ENCODE results near the gene LRMDA. TPM values are rescaled to one million over a fixed set of nuclear protein-coding genes. Genes with fewer than 3 reads are reported as not detected.

LRMDA gene
- total and polyA plus RNA-seq, 2 of the 4 experiments (the other 2 are of a cell fraction), result 0.07 TPM; not detected in 1

DNA sequence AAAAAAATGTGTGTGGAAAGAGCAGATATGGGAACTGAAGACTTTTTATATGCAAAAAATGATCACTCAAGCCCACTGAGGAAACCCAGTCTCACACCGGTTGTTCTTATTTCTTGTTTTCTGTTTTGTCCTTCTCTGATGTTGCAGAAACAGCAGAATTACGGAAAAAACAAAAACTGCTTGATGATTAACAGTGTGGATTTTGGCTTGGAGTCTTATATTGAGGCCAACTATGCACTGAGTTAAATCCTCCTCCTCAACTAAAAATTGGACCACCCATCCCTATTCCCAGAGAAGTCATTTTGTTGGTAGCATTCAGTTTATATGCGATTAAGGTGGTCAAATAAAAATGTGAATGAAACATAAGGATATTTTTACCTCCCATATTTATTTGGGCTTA lies 246.1 kb downstream of the LRMDA start:
- Histone ChIP-seq H4K20me1 (ENCODE audit: insufficient read depth, low read length) (no peaks in the 10 kb centered on the region), H3K14ac (replicated peaks; ENCODE audit: low read depth, low read length) (no peak overlapping the region), H3K56ac (ENCODE audit: extremely low read depth, insufficient read depth, low read length) (no peak overlapping the region), H4K8ac (ENCODE audit: low read depth in 2 of 2, low read length in 2 of 2) (no peak overlapping the region), H2AK5ac (ENCODE audit: low read depth, low read length) (no peak overlapping the region), H2BK120ac (ENCODE audit: low read depth, low read length) (no peak overlapping the region), H4K5ac (ENCODE audit: low read depth, low read length) (no peak overlapping the region), H3K4me1 (ENCODE audit: control insufficient read depth, insufficient read depth, low read length) (no peaks in the 10 kb centered on the region), H3K27me3 (ENCODE audit: control insufficient read depth, insufficient read depth, low read length) (0 out of 2 replicates have a peak, but pooled peaks cover 2% of the 10 kb centered on the region), H3K9me3 (ENCODE audit: control insufficient read depth, insufficient read depth, low read length) (no peaks in the 10 kb centered on the region), H2AFZ (replicated peaks; ENCODE audit: low read length, poor library complexity) (no peak overlapping the region), H2BK5ac (ENCODE audit: low read depth, low read length, poor library complexity, severe bottlenecking) (no peak overlapping the region), H3K18ac (ENCODE audit: low read depth, low read length) (no peak overlapping the region), H3K23ac (ENCODE audit: low read depth, low read length) (no peak overlapping the region), H2BK20ac (ENCODE audit: low read depth, low read length) (no peak overlapping the region), H3K27ac (ENCODE audit: insufficient read depth, low read length) (no peak overlapping the region), H3K4ac (ENCODE audit: low read depth, low read length) (no peak overlapping the region), H2AK9ac (replicated peaks; ENCODE audit: low read depth, low read length, poor library complexity) (no peak overlapping the region), H3K9me1 (ENCODE audit: insufficient read depth, low read length) (no peaks in the 10 kb centered on the region), H3K9ac (ENCODE audit: low read depth, low read length) (no peak overlapping the region), H3K79me1 (ENCODE audit: low read depth in 1 of 2, low read length in 2 of 2) (no peaks in the 10 kb centered on the region), H2BK15ac (ENCODE audit: low read depth, low read length) (no peak overlapping the region), H4K91ac (ENCODE audit: insufficient read depth, low read depth, low read length) (no peak overlapping the region), H3K4me3 (ENCODE audit: insufficient read depth, low read depth, low read length) (no peak overlapping the region), H3K36me3 (ENCODE audit: control insufficient read depth, insufficient read depth, low read length) (no peaks in the 10 kb centered on the region), H3K4me2 (ENCODE audit: low read depth, low read length) (no peak overlapping the region)
- in situ Hi-C loops (cut with MboI; ENCODE audit: low sequenced_read_pairs) (no loop called here), intact Hi-C loops (cut with micrococcal nuclease) (no loop called here), dilution Hi-C loops (cut with HindIII; ENCODE audit: low sequenced_read_pairs, unreplicated experiment) (no loop called here)
- TF ChIP-seq, protein P1, sequence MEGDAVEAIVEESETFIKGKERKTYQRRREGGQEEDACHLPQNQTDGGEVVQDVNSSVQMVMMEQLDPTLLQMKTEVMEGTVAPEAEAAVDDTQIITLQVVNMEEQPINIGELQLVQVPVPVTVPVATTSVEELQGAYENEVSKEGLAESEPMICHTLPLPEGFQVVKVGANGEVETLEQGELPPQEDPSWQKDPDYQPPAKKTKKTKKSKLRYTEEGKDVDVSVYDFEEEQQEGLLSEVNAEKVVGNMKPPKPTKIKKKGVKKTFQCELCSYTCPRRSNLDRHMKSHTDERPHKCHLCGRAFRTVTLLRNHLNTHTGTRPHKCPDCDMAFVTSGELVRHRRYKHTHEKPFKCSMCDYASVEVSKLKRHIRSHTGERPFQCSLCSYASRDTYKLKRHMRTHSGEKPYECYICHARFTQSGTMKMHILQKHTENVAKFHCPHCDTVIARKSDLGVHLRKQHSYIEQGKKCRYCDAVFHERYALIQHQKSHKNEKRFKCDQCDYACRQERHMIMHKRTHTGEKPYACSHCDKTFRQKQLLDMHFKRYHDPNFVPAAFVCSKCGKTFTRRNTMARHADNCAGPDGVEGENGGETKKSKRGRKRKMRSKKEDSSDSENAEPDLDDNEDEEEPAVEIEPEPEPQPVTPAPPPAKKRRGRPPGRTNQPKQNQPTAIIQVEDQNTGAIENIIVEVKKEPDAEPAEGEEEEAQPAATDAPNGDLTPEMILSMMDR (conservative IDR thresholded peaks at IDR 0.05; ENCODE audit: low read depth, low read length), result no peak
- TF ChIP-seq SMC3 (IDR thresholded peaks at IDR 0.05; ENCODE audit: low read depth, low read length) (no peak), RFX5 (IDR thresholded peaks at IDR 0.05; ENCODE audit: low read depth, low read length) (no peak), CHD1 (IDR thresholded peaks at IDR 0.05; ENCODE audit: low read depth, low read length) (no peak), MXI1 (IDR thresholded peaks at IDR 0.05; ENCODE audit: borderline replicate concordance, low read depth, low read length) (no peak), NFE2L2 (IDR thresholded peaks at IDR 0.05; ENCODE audit: low read depth, low read length) (no peak), CEBPB (IDR thresholded peaks at IDR 0.05; ENCODE audit: low read depth, low read length) (no peak), FOS (IDR thresholded peaks at IDR 0.05; ENCODE audit: low read depth, low read length) (no peak), BHLHE40 (IDR thresholded peaks at IDR 0.05; ENCODE audit: low read depth, low read length) (no peak), RAD21 (IDR thresholded peaks at IDR 0.05; ENCODE audit: low read length) (no peak), POLR2A (IDR thresholded peaks at IDR 0.05; ENCODE audit: low read depth, low read length) (no peak), MAZ (IDR thresholded peaks at IDR 0.05; ENCODE audit: borderline replicate concordance, low read depth, low read length) (no peak)
- TF ChIP-seq, protein P2, sequence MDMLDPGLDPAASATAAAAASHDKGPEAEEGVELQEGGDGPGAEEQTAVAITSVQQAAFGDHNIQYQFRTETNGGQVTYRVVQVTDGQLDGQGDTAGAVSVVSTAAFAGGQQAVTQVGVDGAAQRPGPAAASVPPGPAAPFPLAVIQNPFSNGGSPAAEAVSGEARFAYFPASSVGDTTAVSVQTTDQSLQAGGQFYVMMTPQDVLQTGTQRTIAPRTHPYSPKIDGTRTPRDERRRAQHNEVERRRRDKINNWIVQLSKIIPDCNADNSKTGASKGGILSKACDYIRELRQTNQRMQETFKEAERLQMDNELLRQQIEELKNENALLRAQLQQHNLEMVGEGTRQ (IDR thresholded peaks at IDR 0.05; ENCODE audit: low read depth, low read length), result no peak
- TF ChIP-seq, protein P3, sequence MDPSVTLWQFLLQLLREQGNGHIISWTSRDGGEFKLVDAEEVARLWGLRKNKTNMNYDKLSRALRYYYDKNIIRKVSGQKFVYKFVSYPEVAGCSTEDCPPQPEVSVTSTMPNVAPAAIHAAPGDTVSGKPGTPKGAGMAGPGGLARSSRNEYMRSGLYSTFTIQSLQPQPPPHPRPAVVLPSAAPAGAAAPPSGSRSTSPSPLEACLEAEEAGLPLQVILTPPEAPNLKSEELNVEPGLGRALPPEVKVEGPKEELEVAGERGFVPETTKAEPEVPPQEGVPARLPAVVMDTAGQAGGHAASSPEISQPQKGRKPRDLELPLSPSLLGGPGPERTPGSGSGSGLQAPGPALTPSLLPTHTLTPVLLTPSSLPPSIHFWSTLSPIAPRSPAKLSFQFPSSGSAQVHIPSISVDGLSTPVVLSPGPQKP (IDR thresholded peaks at IDR 0.05; ENCODE audit: borderline replicate concordance, low read depth, low read length), result no peak
- ChIA-PET CTCF (no interaction called here), POLR2A (ENCODE audit: unreplicated experiment) (no interaction called here)
- WGBS, 2 experiments (ENCODE audit: extremely low coverage in 2 of 2, insufficient read length in 1 of 2), result no CpG with 5 or more reads among the region's 3 CpGs
- DNase-seq (no peak), ATAC-seq (ENCODE audit: low read depth) (no peak)
- no TSS peak for BruUV-seq (replicated peaks)

Data from IMR-90 (cell line).